Endothelial cell of umbilical vein (primary cell): Measurements from ENCODE around the gene ZC2HC1B.

Experiments
- CTCF ChIP-seq, 2 donors: IDR thresholded peaks; 1 replicate in 1 of 2; 2 replicates in 1 of 2; pipeline ENCODE4 v1.5.1; 2011; ENCODE audit warnings: low read length in 2 of 2, mild to moderate bottlenecking in 2 of 2, moderate library complexity in 2 of 2, control low read depth in 1 of 2, inconsistent platforms in 1 of 2, low read depth in 1 of 2; ENCODE audit not compliant: insufficient read depth in 1 of 2; ENCODE audit errors: extremely low read depth in 1 of 2
- EZH2 ChIP-seq: IDR thresholded peaks from 2 replicates; pipeline ENCODE4 v1.6.1; 2012; ENCODE audit warnings: borderline replicate concordance, low read depth, mild to moderate bottlenecking, moderate library complexity, low read length, inconsistent platforms; ENCODE audit not compliant: severe bottlenecking
- GATA2 ChIP-seq: IDR thresholded peaks from 2 replicates; pipeline ENCODE4 v1.7.0; 2011; ENCODE audit warnings: low read depth, mild to moderate bottlenecking, moderate library complexity, mixed read lengths, low read length; ENCODE audit not compliant: insufficient read length, insufficient read depth
- MYC ChIP-seq: IDR thresholded peaks from one replicate; pipeline ENCODE4 v1.6.1; 2011; ENCODE audit warnings: mild to moderate bottlenecking, low read depth, low read length
- POLR2A ChIP-seq: IDR thresholded peaks from 2 replicates; pipeline ENCODE4 v1.6.1; 2012; ENCODE audit warnings: low read depth, mild to moderate bottlenecking, control low read depth, low read length
- POLR2AphosphoS5 ChIP-seq: IDR thresholded peaks from 2 replicates; pipeline ENCODE4 v1.6.1; 2012; ENCODE audit warnings: low read depth, mild to moderate bottlenecking, control low read depth, low read length, moderate library complexity; ENCODE audit not compliant: insufficient read depth

DNA sequence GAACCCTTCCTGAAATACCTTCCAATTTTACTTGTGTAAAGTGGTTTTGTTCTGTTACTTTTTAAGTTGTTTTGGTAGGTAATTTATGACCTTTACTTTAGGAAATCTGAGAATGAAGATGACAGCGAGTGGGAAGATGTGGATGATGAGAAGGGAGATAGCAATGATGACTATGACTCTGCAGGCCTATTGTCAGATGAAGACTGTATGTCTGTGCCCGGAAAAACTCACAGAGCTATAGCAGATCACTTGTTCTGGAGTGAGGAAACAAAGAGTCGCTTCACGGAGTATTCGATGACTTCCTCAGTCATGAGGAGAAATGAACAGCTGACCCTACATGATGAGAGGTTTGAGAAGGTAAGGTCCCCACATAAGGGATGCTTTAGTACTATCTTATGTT lies 6.6 kb upstream of the ZC2HC1B start:
- TF ChIP-seq CTCF (IDR thresholded peaks at IDR 0.05; ENCODE audit: extremely low read depth in 1 of 2, insufficient read depth in 1 of 2, low read depth in 1 of 2, low read length in 2 of 2) (no peak), POLR2A (no peak), POLR2AphosphoS5 (no peak), EZH2 (no peak), MYC (no peak), GATA2 (no peak)
